ENCODE data around the gene SH3BP4. TPM values are rescaled to one million over a fixed set of nuclear protein-coding genes. Genes with fewer than 3 reads are reported as not detected.

Gene SH3BP4
- polyA plus RNA-seq, 1 experiment, result 224 TPM

GRCh38 chr2:234954551-234954992 lies 2.8 kb downstream of the SH3BP4 start:
- peak overlapping the region; percentile 96 for H3K4me3 ChIP-seq (ENCODE audit: low read depth, low read length)
- no peaks in the 10 kb centered on the region; the same call in 1 of the 2 replicates for H3K9me3 ChIP-seq (ENCODE audit: control insufficient read depth, insufficient read depth, low read length)
- no peaks in the 10 kb centered on the region for H3K27me3 ChIP-seq (ENCODE audit: control insufficient read depth, insufficient read depth, low read length)
- ChIA-PET POLR2A (interaction anchor here (1.0 to 1.1 kb wide), 3 partner anchors 9 to 275 kb away, joined by 3 to 4 read pairs (median 3); no protein-coding TSS in a partner anchor), CTCF (interaction anchor here (1.5 to 4.6 kb wide), 3 partner anchors 162 to 409 kb away, joined by 3 to 18 read pairs (median 7); no protein-coding TSS in a partner anchor)
- TF ChIP-seq CTCF (IDR thresholded peaks at IDR 0.05; ENCODE audit: low read depth, low read length), result no peak
- no peak for DNase-seq (ENCODE audit: low read depth, low spot score)
- peak overlapping the region; percentile 81 for H3K27ac ChIP-seq (ENCODE audit: low read depth, low read length)

- no peak for DNase-seq (ENCODE audit: low read depth, low spot score)
- Histone ChIP-seq H3K9me3 (ENCODE audit: control insufficient read depth, insufficient read depth, low read length) (no peaks in the 10 kb centered on the region; the same call in 1 of the 2 replicates), H3K27ac (ENCODE audit: low read depth, low read length) (peak overlapping the region; percentile 39), H3K27me3 (ENCODE audit: control insufficient read depth, insufficient read depth, low read length) (no peaks in the 10 kb centered on the region), H3K4me3 (ENCODE audit: low read depth, low read length) (peak overlapping the region; percentile 96)
- ChIA-PET CTCF (interaction anchor here (1.0 to 4.6 kb wide), 4 partner anchors 74 to 410 kb away, joined by 3 to 18 read pairs (median 6); no protein-coding TSS in a partner anchor), POLR2A (interaction anchor here (1.0 to 1.1 kb wide), 4 partner anchors 8 to 275 kb away, joined by 3 to 4 read pairs (median 3); no protein-coding TSS in a partner anchor)
- no peak for TF ChIP-seq CTCF (IDR thresholded peaks at IDR 0.05; ENCODE audit: low read depth, low read length)
These were observed 3.3 kb downstream of the SH3BP4 start for GRCh38 chr2:234955091-234955591.

- no peaks in the 10 kb centered on the region for H3K27me3 ChIP-seq (ENCODE audit: control insufficient read depth, insufficient read depth, low read length)
- ChIA-PET CTCF (interaction anchor here (0.7 to 4.6 kb wide), 8 partner anchors 73 to 411 kb away, joined by 3 to 18 read pairs (median 5); no protein-coding TSS in a partner anchor), POLR2A (interaction anchor here (1.0 to 1.2 kb wide), 2 partner anchors 12 to 186 kb away, joined by 3 to 5 read pairs; no protein-coding TSS in a partner anchor)
- TF ChIP-seq CTCF (IDR thresholded peaks at IDR 0.05; ENCODE audit: low read depth, low read length), result no peak
- no peak for DNase-seq (ENCODE audit: low read depth, low spot score)
- H3K27ac ChIP-seq (ENCODE audit: low read depth, low read length), result no peak overlapping the region
- H3K9me3 ChIP-seq (ENCODE audit: control insufficient read depth, insufficient read depth, low read length), result no peaks in the 10 kb centered on the region; the same call in 1 of the 2 replicates
- peak overlapping the region; percentile 96 for H3K4me3 ChIP-seq (ENCODE audit: low read depth, low read length)
These were observed 4.2 kb downstream of the SH3BP4 start for GRCh38 chr2:234955971-234956509.

GRCh38 chr2:234957834-234958135 lies 6.0 kb downstream of the SH3BP4 start:
- POLR2A ChIA-PET, result interaction anchor here (0.6 to 2.0 kb wide), 4 partner anchors 8 to 75 kb away, joined by 3 to 7 read pairs (median 4); no protein-coding TSS in a partner anchor

More at GRCh38 chr2:234957834-234958135, 6.0 kb downstream of the SH3BP4 start:
- H3K27me3 ChIP-seq (ENCODE audit: control insufficient read depth, insufficient read depth, low read length), result no peaks in the 10 kb centered on the region
- H3K9me3 ChIP-seq (ENCODE audit: control insufficient read depth, insufficient read depth, low read length), result no peaks in the 10 kb centered on the region
- CTCF ChIA-PET, result interaction anchor here (1.0 to 4.6 kb wide), 3 partner anchors 150 to 401 kb away, joined by 3 to 18 read pairs (median 5); no protein-coding TSS in a partner anchor
- peak overlapping the region; percentile 11 for H3K27ac ChIP-seq (ENCODE audit: low read depth, low read length)
- H3K4me3 ChIP-seq (ENCODE audit: low read depth, low read length), result peak overlapping the region; percentile 34
- no peak for TF ChIP-seq CTCF (IDR thresholded peaks at IDR 0.05; ENCODE audit: low read depth, low read length)
- no peak for DNase-seq (ENCODE audit: low read depth, low spot score)
